Right lobe of liver (tissue), 6 donors: ENCODE results near the gene CRACDL. TPM values are rescaled to one million over a fixed set of nuclear protein-coding genes. Genes with fewer than 3 reads are reported as not detected.
A peak's percentile ranks its signal among the peaks of the same experiment; 100 is the strongest.

Experiments used
- ATAC-seq, 4 donors: fragments of 200-7000 bp; cut with Tn5 transposase; one replicate each; pipeline ENCODE4 v1.9.1; 2020; ENCODE audit warnings: mild to moderate bottlenecking in 4 of 4, moderate library complexity in 4 of 4
- DNase-seq, 3 donors: peaks; one replicate each; pipeline ENCODE4 v3.0.0-alpha.2; 2020
- H3K27ac ChIP-seq, 3 donors: fragments of 200-600 bp; one replicate each; pipeline ENCODE4 v1.8.0; 2022
- H3K27me3 ChIP-seq, 2 donors: fragments of 200-600 bp; one replicate each; pipeline ENCODE4 v1.8.0; 2022
- H3K36me3 ChIP-seq, 4 donors: fragments of 200-600 bp; sonication (generic) in 1 of 4; one replicate each; pipeline versions ENCODE4 v1.5.1 to v1.8.0; 2017 to 2022; ENCODE audit warnings: control low read depth in 1 of 4
- H3K4me1 ChIP-seq, 4 donors: fragments of 200-600 bp; sonication (generic) in 1 of 4; one replicate each; pipeline versions ENCODE4 v1.5.1 to v1.8.0; 2017 to 2022; ENCODE audit warnings: control low read depth in 1 of 4
- H3K4me3 ChIP-seq, 3 donors: fragments of 200-600 bp; one replicate each; pipeline ENCODE4 v1.8.0; 2022
- H3K9me3 ChIP-seq, 4 donors: fragments of 200-600 bp; sonication (generic) in 1 of 4; one replicate each; pipeline versions ENCODE4 v1.5.1 to v1.8.0; 2017 to 2022; ENCODE audit warnings: control low read depth in 1 of 4
- CTCF ChIP-seq, 4 donors: fragments of 200-600 bp in 3 of 4; fragments of 450-650 bp in 1 of 4; IDR thresholded peaks; one replicate each; pipeline versions ENCODE4 v1.5.1 to v1.8.0; 2016 to 2022; ENCODE audit warnings: antibody characterized with exemption in 4 of 4, mild to moderate bottlenecking in 2 of 4
- POLR2A ChIP-seq: fragments of 450-650 bp; IDR thresholded peaks from one replicate; pipeline ENCODE4 v1.6.1; 2017; ENCODE audit warnings: antibody characterized with exemption, mild to moderate bottlenecking
- WGBS: methylation state at CpG from one replicate; pipeline ENCODE4 v1.1.6; 2018; ENCODE audit warnings: low coverage, low lambda C conversion rate; ENCODE audit not compliant: insufficient coverage; ENCODE audit errors: missing lambda C conversion rate; 5-methylcytosine and 5-hydroxymethylcytosine counted together
- intact Hi-C, 2 donors: fragments of 100-400 bp; cut with DNase I; formaldehyde crosslinking; loops; one replicate each; pipeline versions ENCODE4 v1.11.2 to v1.14.1; 2022
- total RNA-seq, 6 experiments: library from RNA; depleted of rRNA in 2 of 6; stranded (reverse); fragments of >200 nt in 2 of 6; fragmentation: NEBNext Ultra II Directional in 3 of 6; extraction: Animal tissue kit (Norgen Biotek cat#: 25700) in 3 of 6; gene quantifications; one replicate each; pipeline versions ENCODE4 v1.1.0 to v1.2.4, GENCODE V29; 2016 to 2023
- donor health status: DM: no; HTN: yes; CAD: no.
- donor health status: DM: no; HTN: no; CAD: no.
- donor health status: DM: no; HTN: no; CAD: no.
- donor health status: DM: no; HTN: yes; CAD: no.
- donor health status: DM: no; HTN: yes; CAD: no.

The CRACDL gene
- total RNA-seq, 6 experiments from 2014 or later: 0.12 to 0.56 (median 0.32) TPM

DNA sequence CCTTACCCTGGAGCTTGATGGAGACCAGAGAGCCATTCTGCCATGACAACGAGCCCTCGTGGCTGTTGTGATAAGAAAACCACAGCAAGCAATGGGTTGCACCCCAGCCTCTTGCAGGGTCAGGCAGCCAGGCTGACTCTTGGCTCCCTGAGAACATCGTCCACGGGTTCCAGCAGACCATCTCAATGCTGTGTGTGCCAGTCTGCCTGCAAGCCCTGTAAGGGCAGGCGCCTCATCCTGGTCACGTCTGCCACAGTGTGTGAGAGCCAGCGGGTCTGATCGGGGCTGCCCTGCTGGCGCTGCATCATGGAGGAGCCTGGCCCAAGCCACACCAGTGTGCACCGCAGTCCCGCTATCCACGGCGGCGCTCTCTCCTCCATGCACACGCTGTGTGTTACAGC, 134.1 kb downstream of the CRACDL start:
- ATAC-seq: no peak
- no peaks in the 10 kb centered on the region for H3K9me3 ChIP-seq
- 93% methylated on average over 5 of the region's 15 CpGs for WGBS
- peaks cover 3 to 49% (median 23%) of the 10 kb centered on the region in 4 donors for H3K4me1 ChIP-seq
- H3K4me3 ChIP-seq: no peak overlapping the region
- H3K36me3 ChIP-seq: no peaks in the 10 kb centered on the region
- no peak for TF ChIP-seq POLR2A
- H3K27me3 ChIP-seq: no peaks in the 10 kb centered on the region
- no peak overlapping the region for H3K27ac ChIP-seq
- intact Hi-C loops: no loop called here
- no peak for DNase-seq

GRCh38 chr2:98801286-98801685, 134.7 kb downstream of the CRACDL start:
- Histone ChIP-seq H3K36me3 (no peaks in the 10 kb centered on the region), H3K4me3 (no peak overlapping the region), H3K27ac (no peak overlapping the region), H3K9me3 (no peaks in the 10 kb centered on the region), H3K4me1 (peaks cover 3 to 47% (median 20%) of the 10 kb centered on the region in 4 donors), H3K27me3 (no peaks in the 10 kb centered on the region)
- ATAC-seq (no peak), DNase-seq (no peak)
- no peak for TF ChIP-seq POLR2A
- no peak for TF ChIP-seq CTCF (IDR thresholded peaks at IDR 0.05)
- no CpG with 5 or more reads among the region's 1 CpG for WGBS
- intact Hi-C loops: no loop called here

DNA sequence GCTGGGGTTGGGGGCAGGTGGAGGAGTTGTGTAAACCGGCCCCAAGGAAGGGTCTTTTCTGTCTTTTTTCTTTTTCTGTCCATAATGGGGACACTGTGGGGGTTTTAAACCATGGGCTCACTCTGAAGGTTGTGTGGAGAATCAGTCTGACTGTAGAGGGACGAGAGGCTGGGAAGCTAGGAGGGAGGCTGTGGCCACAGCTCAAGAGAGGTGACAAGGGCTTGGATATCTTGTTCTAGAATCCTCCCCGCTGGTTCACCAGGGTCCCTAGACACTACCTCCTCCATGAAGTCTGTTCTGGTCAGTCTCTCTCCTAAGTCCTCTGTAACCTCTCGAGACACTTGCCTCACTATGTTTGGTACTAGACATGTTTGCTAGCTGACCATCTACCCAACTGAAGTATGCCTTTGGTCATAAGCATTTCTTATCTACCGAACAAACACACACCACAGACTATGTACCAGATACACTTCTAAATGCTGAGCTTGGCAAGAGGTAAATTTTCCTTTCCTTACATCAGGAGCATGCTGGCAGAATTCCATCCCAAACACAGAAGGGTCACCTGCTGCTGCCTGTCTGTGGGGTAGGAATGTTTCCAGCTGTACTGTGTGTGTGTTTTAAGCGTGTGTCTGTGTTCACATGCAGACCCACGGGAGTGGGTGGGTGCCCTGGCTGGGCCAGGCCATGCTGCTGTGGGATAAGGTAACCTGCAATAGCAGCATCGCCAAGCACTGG, 135.5 kb downstream of the CRACDL start:
- ATAC-seq: peak; percentile 5 to 61 (median 16)
- 57% methylated on average over 3 of the region's 8 CpGs for WGBS
- no peak overlapping the region for H3K27ac ChIP-seq

GRCh38 chr2:98799375-98800329, 136.4 kb downstream of the CRACDL start:
- WGBS: 76% methylated on average over 9 of the region's 10 CpGs
- Histone ChIP-seq H3K4me3 (no peak overlapping the region), H3K4me1 (peaks cover 0 to 38% (median 11%) of the 10 kb centered on the region in 4 donors), H3K9me3 (no peaks in the 10 kb centered on the region), H3K36me3 (no peaks in the 10 kb centered on the region), H3K27me3 (no peaks in the 10 kb centered on the region), H3K27ac (no peak overlapping the region)
- ATAC-seq: no peak
- intact Hi-C loops: no loop called here
- no peak for TF ChIP-seq POLR2A
- no peak for TF ChIP-seq CTCF (IDR thresholded peaks at IDR 0.05)
- no peak for DNase-seq

More for the DNA sequence above, 135.5 kb downstream of the CRACDL start:
- H3K4me1 ChIP-seq: peaks cover 0 to 47% (median 16%) of the 10 kb centered on the region in 4 donors
- H3K36me3 ChIP-seq: no peaks in the 10 kb centered on the region
- TF ChIP-seq POLR2A: no peak
- TF ChIP-seq CTCF (IDR thresholded peaks at IDR 0.05): no peak
- intact Hi-C loops: no loop called here
- no peaks in the 10 kb centered on the region for H3K27me3 ChIP-seq
- no peak overlapping the region for H3K4me3 ChIP-seq
- DNase-seq: no peak
- no peaks in the 10 kb centered on the region for H3K9me3 ChIP-seq
